K562 (cell line): ENCODE results near the gene SLC13A1. TPM values are rescaled to one million over a fixed set of nuclear protein-coding genes. Genes with fewer than 3 reads are reported as not detected.

Experiments used
- ATAC-seq: fragments of 200-7000 bp; cut with Tn5 transposase; 3 replicates; pipeline ENCODE4 v1.9.1; 2020; ENCODE audit warnings: moderate library complexity
- BruUV-seq: library from RNA; stranded (reverse); fragments of 400-500 nt; replicated peaks from 2 replicates; lab custom pipeline; 2021; lab: Mats Ljungman, UMichigan
- CTCF ChIA-PET: fragments of 300-600 bp; formaldehyde crosslinking; extraction: SDS; loops from one replicate; lab custom pipeline; 2021; ENCODE audit warnings: low intra/inter-chr PET ratio; lab: Yijun Ruan, JAX
- POLR2A ChIA-PET: fragments of 300-600, 350-650 bp; sonication (Branson Sonifier 250); formaldehyde crosslinking; extraction: SDS; loops from one replicate; lab custom pipeline; 2021; ENCODE audit warnings: antibody characterized with exemption, inconsistent platforms; lab: Yijun Ruan, JAX
- DNase-seq, 4 experiments: peaks; one replicate each; pipeline versions ENCODE4 v3.0.0 to v3.0.0-alpha.2; 2011 to 2018; ENCODE audit warnings: low spot score in 3 of 4, mixed read lengths in 3 of 4; ENCODE audit errors: extremely low read depth in 1 of 4
- FAIRE-seq: peaks from 2 replicates; lab custom pipeline; 2011; peaks lifted over from hg19 to GRCh38; lab: Jason Lieb, UNC
- H2AFZ ChIP-seq: 2 replicates; pipeline ENCODE4 v1.6.0; 2011; ENCODE audit warnings: low read depth, low read length, control low read depth, inconsistent platforms
- H3K27ac ChIP-seq: fragments of 200-600 bp; 3 replicates; pipeline ENCODE4 v1.8.0; 2011; ENCODE audit warnings: low read depth, mild to moderate bottlenecking, control low read depth, inconsistent platforms, low read length, moderate library complexity, mixed read lengths; ENCODE audit errors: extremely low read depth
- H3K27me3 ChIP-seq, 2 experiments: fragments of 300-600 bp in 1 of 2; 2 replicates in 1 of 2; 3 replicates in 1 of 2; pipeline versions ENCODE4 v1.6.0 to v1.8.0; 2011; ENCODE audit warnings: inconsistent platforms in 2 of 2, low read length in 2 of 2, mild to moderate bottlenecking in 1 of 2, mixed read lengths in 1 of 2, moderate library complexity in 1 of 2; ENCODE audit not compliant: control insufficient read depth in 2 of 2, insufficient read depth in 2 of 2
- H3K36me3 ChIP-seq: fragments of 300-600 bp; 3 replicates; pipeline ENCODE4 v1.8.0; 2011; ENCODE audit warnings: mild to moderate bottlenecking, low read length, inconsistent platforms; ENCODE audit not compliant: control insufficient read depth, insufficient read depth
- H3K4me1 ChIP-seq, 2 experiments: fragments of 200-600 bp in 1 of 2; replicated peaks in 1 of 2; 2 replicates in 1 of 2; 3 replicates in 1 of 2; pipeline versions ENCODE4 v1.5.1 to v1.8.0; 2011; ENCODE audit warnings: inconsistent platforms in 2 of 2, low read length in 2 of 2, mild to moderate bottlenecking in 1 of 2, mixed read lengths in 1 of 2, moderate library complexity in 1 of 2; ENCODE audit not compliant: control insufficient read depth in 2 of 2, insufficient read depth in 2 of 2
- H3K4me2 ChIP-seq: 2 replicates; pipeline ENCODE4 v1.6.1; 2011; ENCODE audit warnings: low read length, control low read depth, inconsistent platforms, mixed read lengths; ENCODE audit not compliant: insufficient read depth
- H3K4me3 ChIP-seq: fragments of 200-600 bp; sonication (generic), shearing (Covaris generic); 2 replicates; pipeline ENCODE4 v1.5.1; 2016; ENCODE audit warnings: control low read depth, inconsistent platforms
- H3K79me2 ChIP-seq: fragments of 200-600 bp; 3 replicates; pipeline ENCODE4 v1.8.0; 2011; ENCODE audit warnings: low read length, inconsistent platforms; ENCODE audit not compliant: control insufficient read depth, insufficient read depth
- H3K9ac ChIP-seq, 2 experiments: 2 replicates each; pipeline versions ENCODE4 v1.6.0 to v1.6.1; 2011; ENCODE audit warnings: low read depth in 2 of 2, low read length in 2 of 2, control low read depth in 1 of 2, inconsistent platforms in 1 of 2, mild to moderate bottlenecking in 1 of 2, mixed read lengths in 1 of 2; ENCODE audit not compliant: insufficient read depth in 1 of 2
- H3K9me1 ChIP-seq: one replicate; pipeline ENCODE4 v1.6.0; 2011; ENCODE audit warnings: inconsistent platforms, mild to moderate bottlenecking, low read length, moderate library complexity; ENCODE audit not compliant: control insufficient read depth, insufficient read depth
- H3K9me3 ChIP-seq: replicated peaks from 2 replicates; pipeline ENCODE4 v1.5.1; 2011; ENCODE audit warnings: low read depth, low read length, inconsistent platforms; ENCODE audit not compliant: control insufficient read depth, insufficient read depth
- H4K20me1 ChIP-seq: replicated peaks from 2 replicates; pipeline ENCODE4 v1.6.1; 2011; ENCODE audit warnings: low read length, inconsistent platforms, mixed read lengths; ENCODE audit not compliant: control insufficient read depth, insufficient read depth
- CEBPG ChIP-seq, 3 experiments: fragments of 200-800 bp in 1 of 3; sonication (Bioruptor generic) in 1 of 3; sonication (generic) in 1 of 3; formaldehyde crosslinking in 1 of 3; IDR thresholded peaks in 2 of 3; conservative IDR thresholded peaks in 1 of 3; 2 replicates each; pipeline versions ENCODE4 v1.6.1 to v1.8.0; 2016 to 2022; ENCODE audit warnings: missing compliant biosample characterization in 2 of 3, missing genetic modification characterization in 2 of 3, mild to moderate bottlenecking in 1 of 3, missing genetic modification reagents in 1 of 3
- CGGBP1 ChIP-seq: fragments of 250-450 bp; sonication (Bioruptor Pico); IDR thresholded peaks from 2 replicates; pipeline ENCODE4 v1.9.0; 2021; ENCODE audit warnings: mild to moderate bottlenecking
- FIP1L1 ChIP-seq: fragments of 200-400 bp; formaldehyde crosslinking; IDR thresholded peaks from 2 replicates; pipeline ENCODE4 v1.6.1; 2018; ENCODE audit warnings: mild to moderate bottlenecking, low read depth, low read length; ENCODE audit not compliant: poor library complexity, severe bottlenecking
- GATA2 ChIP-seq: sonication (generic); formaldehyde crosslinking; IDR thresholded peaks from 2 replicates; pipeline ENCODE4 v1.4.0; 2020; ENCODE audit warnings: mild to moderate bottlenecking, missing genetic modification reagents
- ILK ChIP-seq: fragments of 450-650 bp; IDR thresholded peaks from 2 replicates; pipeline ENCODE4 v1.6.1; 2016; ENCODE audit warnings: missing genetic modification characterization, low read depth, mild to moderate bottlenecking, missing compliant biosample characterization, moderate library complexity, borderline replicate concordance
- KDM4B ChIP-seq, 2 experiments: fragments of 450-650 bp in 1 of 2; sonication (generic) in 1 of 2; IDR thresholded peaks; 2 replicates each; pipeline ENCODE4 v1.6.1; 2016 to 2017; ENCODE audit warnings: borderline replicate concordance in 2 of 2, antibody characterized with exemption in 1 of 2, low read depth in 1 of 2, mild to moderate bottlenecking in 1 of 2
- NFRKB ChIP-seq: fragments of 450-650 bp; IDR thresholded peaks from 2 replicates; pipeline ENCODE4 v1.6.1; 2016; ENCODE audit warnings: low read depth
- PCBP2 ChIP-seq: fragments of 200-400 bp; formaldehyde crosslinking; IDR thresholded peaks from 2 replicates; pipeline ENCODE4 v1.6.1; 2018; ENCODE audit warnings: low read length, low read depth, mild to moderate bottlenecking, moderate library complexity; ENCODE audit not compliant: poor library complexity, severe bottlenecking
- POLR2A ChIP-seq: fragments of 450-650 bp; conservative IDR thresholded peaks from 2 replicates; pipeline ENCODE4 v1.6.1; 2016
- RBM39 ChIP-seq: fragments of 200-400 bp; formaldehyde crosslinking; optimal IDR thresholded peaks from 2 replicates; pipeline ENCODE3; 2018; ENCODE audit warnings: low read depth, low read length
- SRF ChIP-seq, 2 experiments: fragments of 250-450, 450-650 bp in 1 of 2; sonication (Bioruptor Pico) in 1 of 2; sonication (generic) in 1 of 2; formaldehyde crosslinking; IDR thresholded peaks; 2 replicates each; pipeline versions ENCODE4 v1.5.0 to v1.5.1; 2020 to 2022; ENCODE audit warnings: mild to moderate bottlenecking in 1 of 2, missing genetic modification reagents in 1 of 2
- UBTF ChIP-seq, 2 experiments: IDR thresholded peaks; 2 replicates each; pipeline ENCODE4 v1.6.1; 2012; ENCODE audit warnings: improper control_type of control experiment in 2 of 2, low read depth in 2 of 2, low read length in 2 of 2, borderline replicate concordance in 1 of 2
- VEZF1 ChIP-seq: fragments of 200-800 bp; sonication (Bioruptor generic); IDR thresholded peaks from 2 replicates; pipeline ENCODE4 v1.6.1; 2017; ENCODE audit warnings: missing genetic modification characterization, missing compliant biosample characterization
- ZFP1 ChIP-seq: fragments of 450-650 bp; formaldehyde crosslinking; IDR thresholded peaks from 2 replicates; pipeline ENCODE4 v1.4.0; 2020; ENCODE audit warnings: mild to moderate bottlenecking, mixed read lengths
- ZNF232 ChIP-seq: sonication (generic); formaldehyde crosslinking; IDR thresholded peaks from 2 replicates; pipeline ENCODE4 v1.8.0; 2022; ENCODE audit warnings: mild to moderate bottlenecking, missing genetic modification reagents
- ZNF408 ChIP-seq: fragments of 250-450 bp; sonication (Bioruptor Pico); IDR thresholded peaks from 2 replicates; pipeline ENCODE4 v1.4.0; 2020; ENCODE audit warnings: low read depth, mild to moderate bottlenecking, moderate library complexity
- ZNF830 ChIP-seq: fragments of 250-450 bp; sonication (Bioruptor Pico); IDR thresholded peaks from 2 replicates; pipeline ENCODE4 v1.5.0; 2021; ENCODE audit warnings: mild to moderate bottlenecking
- WGBS: fragments of 100-300 bp; shearing (Covaris generic); methylation state at CpG from one replicate; pipeline ENCODE4 v1.1.6; 2016; ENCODE audit warnings: low coverage, mixed read lengths; ENCODE audit not compliant: insufficient coverage; ENCODE audit errors: missing lambda C conversion rate; 5-methylcytosine and 5-hydroxymethylcytosine counted together
- in situ Hi-C: fragments of 300-500 bp; cut with MboI; formaldehyde crosslinking; loops from 4 replicates; pipeline ENCODE4 v1.15.0; 2018; ENCODE audit warnings: inconsistent platforms, mixed read lengths
- intact Hi-C: fragments of 100-400 bp; cut with micrococcal nuclease; formaldehyde crosslinking; loops from 2 replicates; pipeline ENCODE4 v1.14.2; 2022
- polyA plus RNA-seq, 8 experiments: library from polyadenylated mRNA; depleted of rRNA in 4 of 8; stranded (reverse) in 5 of 8; unstranded in 3 of 8; fragments of >200 nt; fragmentation: Nextera tagmentation in 2 of 8; fragmentation: Illumina TruSeq in 1 of 8; extraction: Ambion mirVana in 2 of 8; extraction: Trizol in 1 of 8; gene quantifications; 2 replicates each; pipeline versions ENCODE4 v1.2.1 to v1.2.3, GENCODE V29; 2011 to 2014; ENCODE audit warnings: inconsistent platforms in 1 of 8, missing spikeins in 1 of 8
- total RNA-seq, 7 experiments: library from RNA; depleted of rRNA in 6 of 7; stranded (reverse); fragments of >200 nt in 6 of 7; fragmentation: Illumina TruSeq in 2 of 7; extraction: Trizol in 2 of 7; gene quantifications; 2 replicates each; pipeline versions ENCODE4 v1.2.1 to v1.2.3, GENCODE V29; 2011 to 2021; ENCODE audit warnings: low replicate concordance in 1 of 7

SLC13A1 gene
- total and polyA plus RNA-seq, 9 of the 15 experiments (the other 6 are each of a cell fraction or from before 2014, with no cell fraction given): 0.04 TPM; not detected in 8

GRCh38 chr7:123208793-123209192, 9.0 kb upstream of the SLC13A1 start (continued):
- TF ChIP-seq VEZF1 (no peak), NFRKB (no peak), UBTF (IDR thresholded peaks at IDR 0.05; ENCODE audit: borderline replicate concordance in 1 of 2, low read depth in 2 of 2, low read length in 2 of 2) (no peak)

- H2AFZ ChIP-seq: no peak overlapping the region
- H3K9me3 ChIP-seq: no peaks in the 10 kb centered on the region
- intact Hi-C loops (loop anchor here (1.0 kb wide), 1 partner anchor 19 kb away; no protein-coding TSS in a partner anchor), in situ Hi-C loops (no loop called here)
- H3K9me1 ChIP-seq: no peaks in the 10 kb centered on the region
- no TSS peak for BruUV-seq
- no peak overlapping the region for H3K9ac ChIP-seq
- H3K4me3 ChIP-seq: no peak overlapping the region
- H3K4me1 ChIP-seq: no peaks in the 10 kb centered on the region
- no peak for DNase-seq
- ChIA-PET POLR2A (no interaction called here), CTCF (no interaction called here)
- WGBS: 0% methylated on average over 3 of the region's 3 CpGs
- H3K4me2 ChIP-seq: no peak overlapping the region
- no peaks in the 10 kb centered on the region for H3K27me3 ChIP-seq
- no peak for ATAC-seq
- no peaks in the 10 kb centered on the region for H4K20me1 ChIP-seq
- H3K36me3 ChIP-seq: no peaks in the 10 kb centered on the region
- no peak for FAIRE-seq
- H3K79me2 ChIP-seq: no peaks in the 10 kb centered on the region
- no peak overlapping the region for H3K27ac ChIP-seq
- TF ChIP-seq KDM4B (IDR thresholded peaks at IDR 0.05; ENCODE audit: borderline replicate concordance in 2 of 2, low read depth in 1 of 2): no peak
- TF ChIP-seq ZNF408 (CRISPR knock-in tag): no peak
- TF ChIP-seq CGGBP1 (CRISPR knock-in tag): no peak
- TF ChIP-seq RBM39: no peak
- no peak for TF ChIP-seq PCBP2
- TF ChIP-seq ILK (tag): no peak
- no peak for TF ChIP-seq SRF (CRISPR knock-in tag; IDR thresholded peaks at IDR 0.05)
- TF ChIP-seq ZNF830 (CRISPR knock-in tag): no peak
- TF ChIP-seq ZNF232 (CRISPR knock-in tag): no peak
- no peak for TF ChIP-seq POLR2A
- no peak for TF ChIP-seq GATA2 (CRISPR knock-in tag)
- no peak for TF ChIP-seq FIP1L1
- TF ChIP-seq CEBPG (CRISPR knock-in tag; IDR thresholded peaks at IDR 0.05): no peak
- TF ChIP-seq CEBPG (tag; conservative IDR thresholded peaks at IDR 0.05 in 1 of 2, IDR thresholded peaks at IDR 0.05 in 1 of 2): no peak
- TF ChIP-seq ZFP1 (CRISPR knock-in tag): no peak
Observed at GRCh38 chr7:123204206-123204835, 4.6 kb upstream of the SLC13A1 start.
